Keratinocyte (primary cell): Measurements from ENCODE around the gene SNX6.

ENCODE experiments used
- CTCF ChIP-seq, 3 experiments: IDR thresholded peaks in 1 of 3; conservative IDR thresholded peaks in 1 of 3; optimal IDR thresholded peaks in 1 of 3; 2 replicates in 2 of 3; 3 replicates in 1 of 3; pipeline versions ENCODE3 to v1.5.1; 2011; ENCODE audit warnings: low read length in 3 of 3, mild to moderate bottlenecking in 3 of 3, moderate library complexity in 2 of 3, control low read depth in 1 of 3, inconsistent platforms in 1 of 3; ENCODE audit not compliant: insufficient read depth in 2 of 3; ENCODE audit errors: extremely low read depth in 1 of 3
- EZH2 ChIP-seq: IDR thresholded peaks from one replicate; pipeline ENCODE4 v1.6.1; 2012; ENCODE audit warnings: inconsistent platforms, mild to moderate bottlenecking, low read length, moderate library complexity

GRCh38 chr14:34633742-34634141 lies 3.8 kb upstream of the SNX6 start:
- TF ChIP-seq CTCF (optimal IDR thresholded peaks at IDR 0.05 in 1 of 3, IDR thresholded peaks at IDR 0.05 in 1 of 3, conservative IDR thresholded peaks at IDR 0.05 in 1 of 3; ENCODE audit: extremely low read depth in 1 of 3, insufficient read depth in 2 of 3, low read length in 3 of 3) (no peak), EZH2 (no peak)
